ENCODE measurements around the gene MYO3B. TPM values are rescaled to one million over a fixed set of nuclear protein-coding genes. Genes with fewer than 3 reads are reported as not detected.
"Not testable (repeated sequence)": the region's sequence is repeated elsewhere in the genome, so short reads cannot be mapped to it uniquely, and the experiment has no call there.

The MYO3B gene
- total RNA-seq, 1 donor from 2014 or later: not detected

GRCh38 chr2:170212625-170213280 lies 34.8 kb downstream of the MYO3B start:
- intact Hi-C loops (cut with DNase I): no loop called here
- H3K36me3 ChIP-seq: no peaks in the 10 kb centered on the region
- no peak for TF ChIP-seq CTCF (IDR thresholded peaks at IDR 0.05)
- H3K4me3 ChIP-seq: no peak overlapping the region
- peaks cover 5% of the 10 kb centered on the region for H3K9me3 ChIP-seq
- ATAC-seq (no peak), DNase-seq (no peak)
- H3K4me1 ChIP-seq: peaks cover 4% of the 10 kb centered on the region
- no peaks in the 10 kb centered on the region for H3K27me3 ChIP-seq (ENCODE audit: low read depth)
- no peak overlapping the region for H3K27ac ChIP-seq

GRCh38 chr2:170213281-170213625 lies 35.3 kb downstream of the MYO3B start:
- H3K27ac ChIP-seq; H3K4me1 ChIP-seq; DNase-seq; H3K9me3 ChIP-seq; H3K27me3 ChIP-seq (ENCODE audit: low read depth); ATAC-seq; intact Hi-C loops (cut with DNase I); H3K36me3 ChIP-seq; H3K4me3 ChIP-seq: not testable (repeated sequence)

- DNase-seq: no peak
- Histone ChIP-seq H3K36me3 (no peaks in the 10 kb centered on the region), H3K4me3 (no peak overlapping the region), H3K4me1 (peaks cover 9% of the 10 kb centered on the region), H3K27ac (no peak overlapping the region), H3K27me3 (ENCODE audit: low read depth) (no peaks in the 10 kb centered on the region), H3K9me3 (peaks cover 5% of the 10 kb centered on the region)
- ATAC-seq: no peak
- intact Hi-C loops (cut with DNase I): no loop called here
- TF ChIP-seq CTCF (IDR thresholded peaks at IDR 0.05): no peak
These were observed 35.7 kb downstream of the MYO3B start for GRCh38 chr2:170213651-170214050.

- H3K9me3 ChIP-seq: peaks cover under 1% of the 10 kb centered on the region
- H3K27me3 ChIP-seq (ENCODE audit: low read depth): no peaks in the 10 kb centered on the region
- no peak for TF ChIP-seq CTCF (IDR thresholded peaks at IDR 0.05)
- ATAC-seq: no peak
- H3K36me3 ChIP-seq: no peaks in the 10 kb centered on the region
- H3K4me3 ChIP-seq: no peak overlapping the region
- intact Hi-C loops (cut with DNase I): no loop called here
- DNase-seq: no peak
- no peak overlapping the region for H3K27ac ChIP-seq
- peaks cover 10% of the 10 kb centered on the region for H3K4me1 ChIP-seq
These were observed 36.5 kb downstream of the MYO3B start for GRCh38 chr2:170214309-170214948.

- ATAC-seq (no peak), DNase-seq (no peak)
- intact Hi-C loops (cut with DNase I): no loop called here
- Histone ChIP-seq H3K36me3 (no peaks in the 10 kb centered on the region), H3K9me3 (no peaks in the 10 kb centered on the region), H3K4me1 (peaks cover 10% of the 10 kb centered on the region), H3K27ac (no peak overlapping the region), H3K4me3 (no peak overlapping the region), H3K27me3 (ENCODE audit: low read depth) (no peaks in the 10 kb centered on the region)
- TF ChIP-seq CTCF (IDR thresholded peaks at IDR 0.05): no peak
These were observed 37.1 kb downstream of the MYO3B start for GRCh38 chr2:170215021-170215420.

- ATAC-seq: no peak
- no peak overlapping the region for H3K27ac ChIP-seq
- no peaks in the 10 kb centered on the region for H3K27me3 ChIP-seq (ENCODE audit: low read depth)
- intact Hi-C loops (cut with DNase I): no loop called here
- H3K4me1 ChIP-seq: peaks cover 10% of the 10 kb centered on the region
- H3K36me3 ChIP-seq: no peaks in the 10 kb centered on the region
- H3K4me3 ChIP-seq: no peak overlapping the region
- TF ChIP-seq CTCF (IDR thresholded peaks at IDR 0.05): no peak
- no peak for DNase-seq
- H3K9me3 ChIP-seq: no peaks in the 10 kb centered on the region
These were observed 38.5 kb downstream of the MYO3B start for GRCh38 chr2:170216428-170216827.

Measured in lower lobe of right lung (tissue), 2 donors.